Measurements from ENCODE around the gene HDAC4. TPM values are rescaled to one million over a fixed set of nuclear protein-coding genes. Genes with fewer than 3 reads are reported as not detected.

The HDAC4 gene
- total RNA-seq, 1 donor from 2014 or later: 29.4 TPM

DNA sequence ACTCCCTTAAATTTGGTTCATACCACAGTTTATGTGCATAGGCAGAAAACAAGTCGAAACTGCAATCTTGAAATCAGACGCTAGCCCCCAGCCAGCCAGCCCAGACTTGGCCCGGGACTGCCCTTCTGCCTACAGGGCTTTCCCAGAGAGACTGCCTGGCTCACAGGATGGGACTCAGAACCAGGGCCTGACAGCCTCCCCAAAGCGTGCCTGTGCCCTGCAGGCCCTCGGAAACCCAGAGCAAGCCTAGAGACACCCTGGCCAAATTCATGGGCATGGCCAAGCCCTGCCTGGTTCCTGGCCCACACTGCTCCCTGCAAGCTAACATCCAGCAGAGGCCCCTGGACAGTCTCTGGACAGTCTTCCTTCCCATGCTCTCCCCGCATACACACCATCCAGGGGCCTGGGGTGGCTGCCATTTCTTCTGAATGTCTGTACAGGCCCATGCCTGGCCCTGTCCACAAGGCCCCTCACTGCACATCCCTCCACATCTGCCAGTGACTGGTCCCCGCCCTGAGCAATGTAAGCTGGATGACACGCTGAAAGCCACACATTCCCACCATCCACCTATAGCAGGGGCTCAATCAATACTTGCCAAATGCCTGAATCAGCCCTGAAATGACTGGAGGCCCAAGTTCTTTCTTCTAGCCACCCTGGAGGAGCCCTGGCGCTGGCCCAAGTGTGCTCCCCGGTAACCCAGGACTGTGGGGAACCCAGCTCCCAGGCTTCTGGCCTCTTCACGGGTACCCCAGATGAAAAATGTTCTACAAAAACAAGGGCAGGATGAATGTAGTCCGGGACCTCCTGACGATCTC, 73.1 kb downstream of the HDAC4 start:
- DNase-seq (ENCODE audit: low read depth): no peak

DNA sequence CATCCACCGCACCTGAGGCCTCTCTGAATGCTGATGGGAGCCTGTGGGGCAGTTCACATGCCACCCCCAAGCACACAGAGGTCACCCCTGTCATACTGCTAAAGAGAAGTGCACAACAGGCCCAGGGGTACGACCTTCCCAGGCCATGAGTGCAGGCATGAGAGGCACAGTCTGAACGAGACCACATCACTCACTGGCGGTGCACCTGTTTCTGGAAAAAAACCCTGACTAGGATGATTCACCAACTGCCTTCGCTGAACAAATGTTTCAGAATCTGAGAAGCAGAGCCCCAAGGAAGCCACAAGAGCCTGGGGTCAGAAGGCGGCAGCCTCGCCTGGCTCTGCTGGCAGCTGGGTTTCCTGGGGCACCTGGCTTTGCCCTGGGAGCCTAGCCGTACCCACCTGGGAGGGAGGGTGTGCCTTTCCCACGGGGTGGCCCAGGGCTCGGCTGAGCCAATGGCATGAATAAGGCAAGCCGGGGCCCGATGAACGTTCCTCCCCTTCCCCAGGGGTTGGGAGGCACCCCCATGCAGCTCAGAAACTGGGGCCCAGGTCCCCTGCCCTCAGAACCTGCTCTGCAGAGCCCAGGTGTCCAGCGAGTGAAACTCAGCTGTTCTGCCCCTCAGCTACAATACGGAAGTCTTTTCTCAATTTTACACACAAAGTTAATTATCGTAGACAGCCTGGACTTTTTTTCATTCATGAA, 73.8 kb downstream of the HDAC4 start:
- peak; percentile 73 for DNase-seq (ENCODE audit: low read depth)

- DNase-seq (ENCODE audit: low read depth): no peak
Measured at GRCh38 chr2:239324456-239324855, 76.4 kb downstream of the HDAC4 start.

DNA sequence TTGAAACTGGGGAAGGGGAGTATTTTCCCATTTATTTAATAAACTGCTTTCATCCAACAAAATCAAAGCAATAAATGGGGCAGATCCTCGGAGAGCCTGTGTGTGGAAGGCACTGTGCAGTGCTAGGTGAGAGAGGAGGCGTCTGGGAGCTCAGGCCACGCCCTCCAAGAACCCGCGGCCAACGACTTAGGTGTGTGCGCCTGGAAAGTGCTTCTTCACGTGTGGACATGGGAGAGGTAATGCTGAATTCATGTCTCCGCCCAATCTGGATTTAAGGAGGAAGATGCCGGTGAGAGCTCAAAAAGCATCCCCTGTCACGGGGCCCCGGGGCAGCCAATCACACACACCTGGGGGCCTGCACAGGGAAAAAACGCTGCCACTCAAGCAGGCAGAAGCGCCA, 77.4 kb downstream of the HDAC4 start:
- DNase-seq (ENCODE audit: low read depth): no peak

DNA sequence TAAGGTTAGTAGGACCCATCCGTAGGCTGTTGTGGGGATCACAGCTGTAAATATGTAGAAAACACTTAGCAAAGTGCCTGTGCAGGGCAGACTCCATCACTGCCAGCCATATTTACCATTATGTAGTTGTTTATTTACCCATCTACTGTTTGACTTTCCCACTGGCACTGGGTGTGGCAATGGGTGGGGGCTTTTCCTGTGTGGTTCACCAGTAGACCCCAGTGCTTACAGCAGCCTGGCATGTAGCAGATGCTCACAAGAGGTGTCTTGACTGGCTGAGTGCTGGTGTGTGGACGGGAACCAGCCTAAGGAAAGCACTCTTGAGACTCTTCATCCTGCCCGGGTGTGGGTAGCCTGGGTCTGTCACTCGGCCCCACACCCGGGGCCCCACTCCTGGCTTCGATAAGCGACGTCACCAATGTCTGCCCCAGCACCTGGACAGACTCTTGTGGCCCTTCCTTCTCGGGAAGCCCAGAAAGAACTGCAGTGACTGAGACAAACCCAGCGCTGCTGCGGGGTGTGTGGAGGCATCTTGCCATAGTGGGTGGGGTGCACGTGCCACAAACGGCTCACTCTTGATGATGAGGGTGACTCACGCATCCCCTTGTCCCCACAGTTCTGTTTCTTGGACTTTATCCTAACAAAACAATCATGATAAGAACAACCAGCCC, 78.3 kb downstream of the HDAC4 start:
- DNase-seq (ENCODE audit: low read depth): no peak

DNA sequence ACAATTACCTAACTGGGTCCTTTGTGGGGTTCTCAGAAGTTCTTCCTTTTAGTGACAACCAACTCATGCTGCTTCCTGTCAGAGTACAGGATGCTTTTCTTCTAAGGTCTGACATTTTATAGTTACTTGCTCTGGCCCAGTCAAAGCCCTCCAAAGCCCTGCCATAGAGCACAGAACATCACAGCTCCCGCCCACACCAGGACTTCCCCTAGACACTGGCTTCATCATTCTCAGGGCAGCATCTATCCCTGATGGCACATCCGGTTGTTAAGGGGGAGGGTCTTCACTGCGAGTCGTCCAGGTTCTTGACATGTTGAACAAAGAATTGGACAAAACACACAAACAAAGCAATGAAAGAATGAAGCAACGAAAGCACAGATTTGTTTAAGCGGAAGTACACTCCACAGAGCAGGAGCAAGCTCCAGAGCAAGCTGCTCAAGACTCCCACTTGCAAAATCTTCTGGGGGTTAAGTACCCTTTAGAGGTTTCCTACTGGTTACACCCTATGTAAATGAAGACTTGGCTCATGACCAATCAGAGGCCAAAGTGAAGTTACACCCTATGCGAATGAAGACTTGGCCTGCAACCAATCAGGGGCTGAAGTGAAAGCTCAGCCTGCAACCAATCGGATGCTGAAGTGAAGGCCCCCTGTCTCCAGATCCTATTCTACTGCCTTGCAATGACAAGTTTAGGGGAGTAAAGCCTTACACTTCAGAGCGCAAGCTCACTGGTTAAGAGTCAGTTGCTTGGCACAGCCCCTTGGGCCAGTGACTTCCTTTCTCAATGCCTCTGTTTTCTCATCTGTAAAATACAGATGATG, 79.0 kb downstream of the HDAC4 start:
- no peak for DNase-seq (ENCODE audit: low read depth)

GRCh38 chr2:239318790-239319661, 81.8 kb downstream of the HDAC4 start:
- DNase-seq (ENCODE audit: low read depth): peak; percentile 67

DNA sequence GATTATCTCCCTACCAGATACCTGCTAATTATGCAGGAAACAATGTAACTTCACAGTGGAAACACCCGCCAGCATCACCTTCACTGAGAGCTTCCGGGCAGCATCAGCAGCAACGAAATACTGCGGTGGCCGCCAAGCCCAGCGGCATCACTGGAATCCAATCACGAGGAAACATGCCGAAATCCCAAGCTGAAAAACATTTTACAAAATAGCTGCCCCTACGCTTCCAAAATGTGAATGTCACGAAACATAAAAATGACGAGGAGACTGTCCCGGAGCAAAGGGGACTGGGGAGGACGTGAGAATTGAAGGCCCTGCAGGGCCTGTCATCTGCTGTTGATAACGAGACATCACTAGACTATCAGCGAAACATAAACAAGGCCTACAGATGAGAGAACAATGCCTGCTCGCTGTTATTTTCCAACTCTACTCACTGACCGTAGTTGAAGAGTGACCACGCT, 82.6 kb downstream of the HDAC4 start:
- no peak for DNase-seq (ENCODE audit: low read depth)

- no peak for DNase-seq (ENCODE audit: low read depth)
Measured at GRCh38 chr2:239316562-239317465, 84.0 kb downstream of the HDAC4 start.

GRCh38 chr2:239315308-239315707, 85.5 kb downstream of the HDAC4 start:
- DNase-seq (ENCODE audit: low read depth): no peak

DNA sequence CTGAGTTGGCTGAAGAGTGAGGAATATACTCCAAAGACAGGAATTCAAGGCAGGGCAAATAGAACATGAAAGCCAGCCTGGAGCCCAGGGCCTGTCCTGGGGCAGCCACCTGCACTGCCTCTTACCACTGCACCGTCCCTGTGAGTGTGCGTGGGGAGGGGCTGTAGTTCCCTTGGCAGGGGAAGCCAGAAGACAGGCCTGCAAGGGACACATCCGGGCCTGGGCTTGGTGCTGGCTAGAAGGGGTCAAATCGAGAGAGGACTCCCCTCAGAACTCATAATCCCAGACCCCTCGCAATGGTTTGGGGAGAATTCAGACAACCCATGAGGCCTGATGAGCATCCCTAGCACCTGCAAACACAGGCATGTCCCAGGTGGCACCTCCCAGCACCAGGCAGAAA, 87.0 kb downstream of the HDAC4 start:
- DNase-seq (ENCODE audit: low read depth): no peak

- no peak for DNase-seq (ENCODE audit: low read depth)
Measured at GRCh38 chr2:239312741-239313667, 87.8 kb downstream of the HDAC4 start.

DNA sequence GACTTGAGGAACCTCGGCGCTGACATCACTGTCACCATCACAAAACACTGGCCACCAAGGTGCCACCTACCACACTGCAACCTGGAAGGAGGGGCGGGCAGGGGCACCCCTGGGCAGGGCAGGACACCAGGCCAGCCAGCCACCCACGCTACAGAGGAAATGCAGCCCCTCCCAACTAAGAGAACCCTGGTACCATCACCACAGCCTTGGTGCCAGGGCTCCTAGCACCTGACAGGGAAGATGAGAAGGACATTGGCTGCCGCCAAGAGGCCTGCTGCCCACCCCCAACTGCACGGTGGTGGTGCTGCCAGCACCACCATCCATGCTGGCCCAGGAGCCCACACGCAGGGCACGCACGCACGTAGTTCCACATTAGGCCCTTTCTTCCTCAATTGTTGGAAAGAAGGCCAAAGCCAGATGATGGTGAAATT, 88.7 kb downstream of the HDAC4 start:
- DNase-seq (ENCODE audit: low read depth): no peak

DNA sequence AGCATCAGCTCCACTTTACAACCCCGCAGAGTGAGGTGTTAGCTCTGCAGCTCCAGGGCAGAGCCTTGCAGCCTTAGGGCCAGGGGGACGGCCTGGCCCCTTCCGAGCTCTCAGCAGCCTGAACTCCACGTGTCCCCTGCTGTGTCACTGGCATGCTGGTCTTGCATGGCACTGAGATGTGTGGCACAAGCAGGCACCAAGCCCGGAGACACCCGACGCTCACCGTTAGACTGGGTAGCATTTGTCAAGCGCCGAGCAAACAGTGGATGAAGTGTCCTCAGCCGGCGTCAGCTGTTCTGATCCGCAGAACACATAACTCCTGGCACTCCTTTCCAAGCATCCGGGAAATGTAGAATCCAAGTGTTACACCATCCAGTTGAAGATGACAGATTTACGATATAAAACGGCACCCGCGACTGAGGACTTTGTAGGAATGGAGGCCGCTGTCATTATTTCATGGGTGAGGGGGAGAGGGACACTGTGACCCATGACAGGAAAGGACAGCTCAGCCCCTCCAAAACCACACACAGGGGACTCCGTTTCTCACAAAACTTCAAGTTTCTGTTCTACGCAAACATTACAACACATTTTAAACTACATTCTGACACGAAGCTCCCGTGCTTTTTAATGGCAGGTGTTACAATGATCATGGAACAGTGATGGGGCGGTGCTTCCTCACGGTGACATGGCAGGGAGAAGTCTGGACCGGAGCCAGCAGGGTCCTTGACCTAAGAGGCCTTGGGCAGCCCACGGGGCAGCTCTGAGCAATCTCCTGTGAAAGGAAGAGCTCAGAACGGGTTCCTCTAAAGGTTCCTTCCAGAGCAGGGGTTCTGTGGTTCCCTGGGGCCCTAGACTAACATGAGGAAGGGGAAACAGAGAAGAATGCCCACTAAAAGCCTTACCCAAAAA, 89.4 kb downstream of the HDAC4 start:
- no peak for DNase-seq (ENCODE audit: low read depth)

GRCh38 chr2:239310401-239311061, 90.3 kb downstream of the HDAC4 start:
- no peak for DNase-seq (ENCODE audit: low read depth)

- no peak for DNase-seq (ENCODE audit: low read depth)
Measured at GRCh38 chr2:239309398-239310245, 91.2 kb downstream of the HDAC4 start.
